COR-L47 (cell line): ENCODE results near the gene MTTP.
"Not testable (repeated sequence)": the region's sequence is repeated elsewhere in the genome, so short reads cannot be mapped to it uniquely, and the experiment has no call there.

Experiments
- DNase-seq: peaks from one replicate; lab custom pipeline; 2025; lab: John Stamatoyannopoulos, UW

Gene MTTP

DNA sequence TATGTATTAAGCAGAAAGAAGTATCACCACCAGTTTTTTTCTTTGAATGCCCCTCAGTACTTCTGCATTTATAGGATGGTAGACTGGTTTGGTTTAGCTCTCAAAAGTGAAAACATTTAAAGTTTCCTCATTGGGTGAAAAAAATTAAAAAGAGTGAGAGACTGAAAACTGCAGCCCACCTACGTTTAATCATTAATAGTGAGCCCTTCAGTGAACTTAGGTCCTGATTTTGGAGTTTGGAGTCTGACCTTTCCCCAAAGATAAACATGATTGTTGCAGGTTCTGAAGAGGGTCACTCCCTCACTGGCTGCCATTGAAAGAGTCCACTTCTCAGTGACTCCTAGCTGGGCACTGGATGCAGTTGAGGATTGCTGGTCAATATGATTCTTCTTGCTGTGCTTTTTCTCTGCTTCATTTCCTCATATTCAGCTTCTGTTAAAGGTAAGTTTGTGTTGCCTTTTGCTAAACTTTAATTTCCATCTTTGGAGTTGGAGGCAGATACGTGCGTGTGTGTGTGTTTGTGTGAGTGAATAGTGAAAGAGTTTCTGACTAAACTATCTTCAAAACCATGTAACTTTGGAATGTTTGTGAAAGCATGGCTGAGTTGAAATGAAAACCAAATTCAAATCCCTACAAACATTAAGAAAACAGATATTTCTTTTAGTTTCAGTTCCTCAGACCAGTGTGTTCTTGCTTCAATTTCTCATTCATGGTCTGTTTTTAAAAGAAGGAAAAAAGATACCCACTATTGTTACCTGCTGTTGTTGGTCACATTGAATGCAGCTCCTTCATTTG, at the start of gene MTTP:
MTTP (plus strand) TSS at position 295 of the 795 bp plus-strand sequence; CDS start at position 381, 86 bp downstream.
- DNase-seq = no peak

GRCh38 chr4:99529228-99529627, 45.4 kb upstream of the MTTP start:
- no peak for DNase-seq

GRCh38 chr4:99529956-99530355, 44.7 kb upstream of the MTTP start:
- no peak for DNase-seq

DNA sequence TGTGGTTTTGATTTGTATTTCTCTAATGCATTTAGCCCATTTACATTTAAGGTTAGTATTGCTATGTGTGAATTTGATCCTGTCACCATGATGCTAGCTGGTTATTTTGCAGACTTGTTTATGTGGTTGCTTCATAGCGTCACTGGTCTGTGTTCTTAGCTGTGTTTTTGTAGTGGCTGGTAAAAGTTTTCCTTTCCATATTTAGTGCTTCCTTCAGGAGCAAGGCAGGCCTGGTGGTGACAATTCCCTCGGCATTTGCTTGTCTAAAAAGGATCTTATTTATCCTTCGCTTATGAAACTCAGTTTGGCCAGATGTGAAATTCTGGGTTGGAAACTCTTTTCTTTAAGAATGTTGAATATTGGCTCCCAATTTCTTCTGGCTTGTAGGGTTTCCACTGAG, 39.9 kb upstream of the MTTP start:
- DNase-seq = not testable (repeated sequence)

- no peak for DNase-seq
Measured at GRCh38 chr4:99536271-99536670, 38.4 kb upstream of the MTTP start.

DNA sequence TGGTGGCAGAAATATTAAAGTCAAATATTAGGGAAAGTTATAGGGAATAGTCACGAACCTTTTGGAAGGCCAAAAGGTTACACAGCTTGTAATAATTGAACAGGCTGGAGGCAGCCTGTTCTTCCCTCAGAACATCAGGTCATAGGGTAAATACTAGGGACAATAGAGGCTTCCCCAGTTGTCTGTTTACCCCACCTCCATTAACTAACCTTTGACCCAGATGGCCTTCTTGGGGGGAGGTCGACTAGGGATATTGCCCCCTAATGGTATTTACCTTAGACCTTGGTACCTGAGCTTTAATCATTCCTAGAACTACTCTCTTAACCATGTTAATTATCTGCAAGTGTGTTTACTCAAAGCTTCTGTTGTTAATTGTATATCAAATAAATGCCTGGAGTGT, 37.8 kb upstream of the MTTP start:
- peak; percentile 26 for DNase-seq

GRCh38 chr4:99537674-99538073, 37.0 kb upstream of the MTTP start:
- DNase-seq = no peak

DNA sequence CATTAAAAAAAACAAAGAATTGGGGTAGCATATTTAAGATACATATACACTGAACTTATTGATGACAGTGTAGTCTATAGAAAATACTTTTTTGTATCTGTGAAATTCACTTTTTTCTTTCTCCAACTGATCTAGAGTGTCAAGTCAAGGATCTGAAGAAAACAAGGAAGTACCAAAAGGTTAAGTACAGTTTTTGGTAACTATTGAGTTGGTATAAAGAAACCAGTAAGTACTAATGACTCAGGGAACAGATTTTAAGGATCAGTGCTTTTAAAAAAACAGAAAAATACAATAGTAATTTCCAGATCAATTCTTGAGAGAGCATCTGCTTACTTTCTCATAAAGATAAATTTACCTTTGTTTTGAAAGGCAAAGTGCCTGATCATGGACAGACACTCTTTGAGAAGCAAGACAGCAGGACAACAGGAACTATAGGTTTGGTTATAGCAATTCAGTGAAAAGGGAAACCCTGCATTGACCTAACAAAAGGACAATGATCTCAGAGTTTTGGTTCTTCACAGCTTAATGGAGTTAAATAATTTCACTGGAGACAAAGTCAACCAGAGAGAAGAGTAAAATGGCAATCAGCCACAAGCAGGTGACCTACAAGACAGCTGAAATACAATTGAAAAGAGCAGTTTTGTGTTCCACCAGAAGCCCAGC, 34.2 kb upstream of the MTTP start:
- DNase-seq = no peak

GRCh38 chr4:99552872-99553271, 21.8 kb upstream of the MTTP start:
- no peak for DNase-seq

- DNase-seq = peak; percentile 98
Measured at GRCh38 chr4:99563310-99564186, 11.1 kb upstream of the MTTP start, which contains the start of gene TRMT10A. Gene TRMT10A, minus strand, starts transcription at chr4:99564039. Its CDS starts 4,701 bp downstream, at chr4:99559338.

GRCh38 chr4:99564921-99565320, 9.7 kb upstream of the MTTP start:
- DNase-seq = no peak

DNA sequence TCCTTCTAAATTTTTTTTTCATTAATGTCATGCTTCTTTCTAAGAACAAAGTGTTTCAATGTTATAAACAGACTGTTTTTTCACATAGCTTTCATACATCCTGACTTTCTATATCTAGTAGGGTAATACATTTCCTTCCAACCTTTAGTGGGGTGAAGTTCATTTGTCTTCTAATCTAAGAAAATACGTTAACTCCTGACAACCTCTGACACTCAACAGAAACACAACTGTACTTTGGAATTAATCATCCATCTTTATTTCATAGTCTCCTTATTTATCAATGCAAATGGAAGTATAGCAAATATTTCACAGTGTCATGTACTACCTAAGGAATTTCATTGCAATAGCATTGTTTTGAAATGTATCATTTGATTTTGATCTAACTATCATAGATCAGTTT, 2.7 kb upstream of the MTTP start:
- DNase-seq = no peak

- DNase-seq = no peak
Measured at GRCh38 chr4:99572527-99573240, 1.9 kb upstream of the MTTP start.

DNA sequence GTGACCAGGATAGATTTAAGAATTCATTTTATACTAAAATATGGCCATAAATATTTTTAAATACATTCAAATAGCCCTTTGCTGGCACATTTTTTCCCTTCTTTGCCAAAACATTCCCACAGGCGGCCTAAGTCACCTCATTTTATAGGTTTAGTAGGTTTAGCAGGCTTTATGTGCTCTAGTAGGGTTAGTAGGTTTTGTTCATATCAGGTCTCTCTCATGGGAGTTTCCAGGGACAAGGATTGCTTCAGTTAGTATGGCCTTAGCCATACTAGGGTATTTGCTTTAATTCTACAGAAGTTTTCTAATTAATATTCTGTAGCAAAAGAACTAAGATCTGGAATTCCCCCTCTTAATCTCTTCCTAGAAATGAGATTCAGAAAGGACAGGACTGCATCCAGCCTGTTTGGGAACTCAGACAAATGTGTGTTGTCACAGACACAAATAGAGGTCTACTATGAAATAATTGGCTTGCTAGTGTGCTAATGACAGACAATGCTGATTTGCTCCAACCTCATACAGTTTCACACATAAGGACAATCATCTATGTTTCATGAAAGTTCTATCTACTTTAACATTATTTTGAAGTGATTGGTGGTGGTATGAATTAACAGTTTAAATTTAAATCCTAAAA, 772 bp upstream of the MTTP start:
- DNase-seq = no peak

- no peak for DNase-seq
Measured at GRCh38 chr4:99578714-99579113, 4.1 kb downstream of the MTTP start.

- no peak for DNase-seq
Measured at GRCh38 chr4:99585516-99585915, 10.9 kb downstream of the MTTP start.

DNA sequence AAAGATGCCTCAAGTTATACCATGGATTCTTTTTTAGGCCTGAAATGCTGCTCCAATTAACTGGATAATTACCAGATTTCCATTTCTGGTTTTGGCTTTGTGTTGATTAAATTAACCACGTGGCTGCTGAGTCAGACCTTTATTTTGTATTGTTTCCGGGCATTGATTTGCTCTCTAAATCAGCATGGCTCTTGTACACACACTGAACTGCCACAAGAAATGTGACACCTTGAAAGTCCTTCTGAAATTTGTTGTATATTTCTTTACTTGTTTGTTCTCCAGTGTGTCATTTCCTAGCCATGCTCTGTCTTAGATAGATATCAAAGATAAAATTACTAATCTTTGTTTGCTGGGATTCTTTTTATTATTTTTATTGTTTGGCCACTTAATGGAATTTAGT, 11.7 kb downstream of the MTTP start:
- peak; percentile 63 for DNase-seq

GRCh38 chr4:99586797-99587196, 12.2 kb downstream of the MTTP start:
- peak; percentile 17 for DNase-seq

- DNase-seq = no peak
Measured at GRCh38 chr4:99587309-99587708, 12.7 kb downstream of the MTTP start.

DNA sequence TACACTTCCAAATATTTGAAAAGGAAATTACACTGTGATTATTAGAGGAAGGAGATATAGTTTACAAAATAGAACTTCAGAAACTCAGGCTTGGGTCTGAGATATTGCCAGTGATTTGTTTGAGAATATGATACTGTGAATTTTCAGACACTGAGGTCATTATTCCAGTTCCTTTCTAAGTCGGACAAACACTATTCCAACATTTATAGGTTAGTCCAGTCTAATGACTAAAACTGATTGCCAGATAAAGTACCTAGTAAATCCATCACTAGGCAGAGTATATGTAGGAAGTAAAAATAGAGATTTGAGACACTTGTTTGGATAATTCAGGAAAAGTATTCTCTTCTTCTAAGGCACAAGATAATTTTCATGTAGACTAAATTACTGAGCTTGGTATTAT, 13.2 kb downstream of the MTTP start:
- DNase-seq = no peak

DNA sequence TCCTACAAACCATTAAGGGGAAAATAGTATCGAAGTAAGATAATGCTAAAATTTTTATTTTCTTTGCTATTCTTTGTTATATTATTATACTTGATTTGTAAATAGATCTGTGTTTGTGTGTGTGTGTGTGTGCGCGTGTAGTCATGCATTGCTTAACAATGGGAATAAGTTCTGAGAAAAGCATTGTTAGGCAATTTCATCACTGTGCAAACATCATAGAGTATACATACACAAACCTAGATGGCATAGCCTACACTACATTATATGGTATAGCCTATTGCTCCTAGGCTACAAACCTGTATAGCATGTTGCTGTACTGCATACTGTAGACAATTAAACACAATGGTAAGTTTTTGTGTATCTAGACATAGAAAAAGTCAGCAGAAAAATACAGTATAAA, 17.1 kb downstream of the MTTP start:
- DNase-seq = no peak
